ENCODE results near the gene VRK2. TPM values are rescaled to one million over a fixed set of nuclear protein-coding genes. Genes with fewer than 3 reads are reported as not detected.

The VRK2 gene
- total and polyA plus RNA-seq, 2 experiments from 2014 or later = 19.0 to 22.5 TPM

DNA sequence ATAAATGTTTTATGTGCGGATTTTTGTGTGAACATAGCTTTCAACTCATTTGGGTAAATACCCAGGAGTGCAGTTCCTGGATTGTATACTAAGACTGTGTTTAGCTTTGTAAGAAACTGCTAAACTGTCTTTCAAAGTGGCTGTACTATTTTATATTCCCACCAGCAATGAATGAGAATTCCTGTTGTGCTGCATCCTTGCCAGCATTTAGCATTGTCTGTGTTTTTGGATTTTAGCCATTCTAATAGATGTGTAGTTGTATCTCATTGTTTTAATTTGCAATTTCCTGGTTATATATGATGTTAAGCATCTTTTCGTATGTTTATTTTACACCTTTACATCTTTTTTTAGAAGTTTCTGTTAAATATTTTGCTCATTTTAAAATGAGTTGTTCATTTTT is 24.2 kb downstream of the VRK2 start (continued):
- TF ChIP-seq REST (IDR thresholded peaks at IDR 0.05; ENCODE audit: unreplicated experiment) = no peak
- no peak for TF ChIP-seq STAT1 (IDR thresholded peaks at IDR 0.05; ENCODE audit: unreplicated experiment)
- no peak for TF ChIP-seq ZNF462 (CRISPR knock-in tag; IDR thresholded peaks at IDR 0.05)
- no peak for TF ChIP-seq JUNB (IDR thresholded peaks at IDR 0.05; ENCODE audit: unreplicated experiment)
- TF ChIP-seq POLR2AphosphoS5 (IDR thresholded peaks at IDR 0.05; ENCODE audit: low read depth) = no peak
- no peak for TF ChIP-seq EZH2phosphoT487 (IDR thresholded peaks at IDR 0.05; ENCODE audit: unreplicated experiment)

- Histone ChIP-seq H3F3A (replicated peaks; ENCODE audit: low read depth) (no peaks in the 10 kb centered on the region), H3K36me3 (ENCODE audit: insufficient read depth) (no peaks in the 10 kb centered on the region), H3K4me1 (ENCODE audit: insufficient read depth) (no peaks in the 10 kb centered on the region), H3K9me2 (ENCODE audit: insufficient read depth) (no peaks in the 10 kb centered on the region), H3K79me2 (replicated peaks; ENCODE audit: insufficient read depth) (peaks cover 20% of the 10 kb centered on the region), H3K4me2 (no peak overlapping the region), H2AFZ (no peak overlapping the region), H3K27ac (ENCODE audit: low read depth) (no peak overlapping the region), H4K20me1 (replicated peaks; ENCODE audit: insufficient read depth) (no peaks in the 10 kb centered on the region), H3K27me3 (ENCODE audit: insufficient read depth) (no peaks in the 10 kb centered on the region), H3K4me3 (no peak overlapping the region)
- no peaks in the 10 kb centered on the region for H3K4me1 Mint-ChIP-seq
- ATAC-seq = no peak
- no peak overlapping the region for H3K27ac Mint-ChIP-seq
- H3K9me3 Mint-ChIP-seq = peaks cover 2% of the 10 kb centered on the region; the same call in 1 of the 3 replicates
- TF ChIP-seq, protein P1, sequence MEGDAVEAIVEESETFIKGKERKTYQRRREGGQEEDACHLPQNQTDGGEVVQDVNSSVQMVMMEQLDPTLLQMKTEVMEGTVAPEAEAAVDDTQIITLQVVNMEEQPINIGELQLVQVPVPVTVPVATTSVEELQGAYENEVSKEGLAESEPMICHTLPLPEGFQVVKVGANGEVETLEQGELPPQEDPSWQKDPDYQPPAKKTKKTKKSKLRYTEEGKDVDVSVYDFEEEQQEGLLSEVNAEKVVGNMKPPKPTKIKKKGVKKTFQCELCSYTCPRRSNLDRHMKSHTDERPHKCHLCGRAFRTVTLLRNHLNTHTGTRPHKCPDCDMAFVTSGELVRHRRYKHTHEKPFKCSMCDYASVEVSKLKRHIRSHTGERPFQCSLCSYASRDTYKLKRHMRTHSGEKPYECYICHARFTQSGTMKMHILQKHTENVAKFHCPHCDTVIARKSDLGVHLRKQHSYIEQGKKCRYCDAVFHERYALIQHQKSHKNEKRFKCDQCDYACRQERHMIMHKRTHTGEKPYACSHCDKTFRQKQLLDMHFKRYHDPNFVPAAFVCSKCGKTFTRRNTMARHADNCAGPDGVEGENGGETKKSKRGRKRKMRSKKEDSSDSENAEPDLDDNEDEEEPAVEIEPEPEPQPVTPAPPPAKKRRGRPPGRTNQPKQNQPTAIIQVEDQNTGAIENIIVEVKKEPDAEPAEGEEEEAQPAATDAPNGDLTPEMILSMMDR (conservative IDR thresholded peaks at IDR 0.05; ENCODE audit: low read depth in 2 of 2) = no peak
- TF ChIP-seq ZNF331 (CRISPR knock-in tag; IDR thresholded peaks at IDR 0.05; ENCODE audit: low read depth) = no peak
- peaks cover 14% of the 10 kb centered on the region; the same call in 2 of the 3 replicates for H3K36me3 Mint-ChIP-seq (ENCODE audit: low read depth)
- H3K27me3 Mint-ChIP-seq (ENCODE audit: insufficient read depth, low read depth, poor library complexity) = peaks cover 2% of the 10 kb centered on the region
- H3K4me3 Mint-ChIP-seq = no peak overlapping the region
- DNase-seq (ENCODE audit: low spot score) = no peak
Measured at GRCh38 chr2:58072102-58072501, 25.5 kb downstream of the VRK2 start.

Data from GM23338 (cell line).